HUES64 (cell line): ENCODE measurements around the gene FLT3.
"Not testable (repeated sequence)": the region's sequence is repeated elsewhere in the genome, so short reads cannot be mapped to it uniquely, and the experiment has no call there.

Experiments used
- H3K27ac ChIP-seq: 2 replicates; pipeline ENCODE4 v1.7.0; 2013; ENCODE audit warnings: low read depth, low read length, inconsistent platforms
- H3K27me3 ChIP-seq: 2 replicates; pipeline ENCODE4 v1.6.1; 2013; ENCODE audit warnings: mild to moderate bottlenecking, low read length; ENCODE audit not compliant: insufficient read depth
- H3K36me3 ChIP-seq: 2 replicates; pipeline ENCODE4 v1.6.1; 2013; ENCODE audit warnings: mild to moderate bottlenecking, low read length; ENCODE audit not compliant: insufficient read depth
- H3K4me1 ChIP-seq: 2 replicates; pipeline ENCODE4 v1.6.1; 2013; ENCODE audit warnings: mild to moderate bottlenecking, low read length, moderate library complexity; ENCODE audit not compliant: insufficient read depth
- H3K4me3 ChIP-seq: 2 replicates; pipeline ENCODE4 v1.5.1; 2013; ENCODE audit warnings: mild to moderate bottlenecking, low read length, moderate library complexity
- H3K9ac ChIP-seq: 2 replicates; pipeline ENCODE4 v1.6.1; 2013; ENCODE audit warnings: mild to moderate bottlenecking, low read depth, low read length
- H3K9me3 ChIP-seq: 2 replicates; pipeline ENCODE4 v1.6.1; 2013; ENCODE audit warnings: low read depth, low read length; ENCODE audit not compliant: insufficient read depth
- WGBS: fragments of 150-250, 120-280 bp; methylation state at CpG from one replicate; pipeline ENCODE4 v1.1.7; 2013; ENCODE audit warnings: missing lambda C conversion rate; 5-methylcytosine and 5-hydroxymethylcytosine counted together

FLT3 gene

DNA sequence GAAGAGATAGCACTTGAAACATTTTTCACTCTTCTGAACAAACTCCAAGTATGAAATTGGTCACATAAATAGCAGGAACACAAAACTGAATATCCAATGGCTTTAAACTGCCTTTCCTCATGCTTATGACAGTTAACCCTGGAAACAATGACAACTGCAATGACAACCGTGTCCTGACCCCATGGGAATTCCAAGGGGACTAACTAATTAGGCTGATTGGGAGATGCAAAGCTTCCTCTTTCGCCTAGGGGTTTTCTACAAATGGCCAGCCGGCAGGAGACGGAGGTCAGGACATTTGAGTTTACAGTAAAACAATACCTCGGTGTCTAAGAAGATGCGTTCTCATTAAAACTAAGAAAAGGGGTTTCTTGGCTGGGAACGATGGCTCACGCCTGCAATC lies 58.9 kb downstream of the FLT3 start:
- WGBS = 52% methylated on average over 8 of the region's 8 CpGs
- Histone ChIP-seq H3K4me3 (no peak overlapping the region), H3K9me3 (no peaks in the 10 kb centered on the region), H3K36me3 (no peaks in the 10 kb centered on the region), H3K27me3 (no peaks in the 10 kb centered on the region), H3K4me1 (peaks cover 6% of the 10 kb centered on the region; the same call in 1 of the 2 replicates), H3K9ac (no peak overlapping the region), H3K27ac (no peak overlapping the region)

DNA sequence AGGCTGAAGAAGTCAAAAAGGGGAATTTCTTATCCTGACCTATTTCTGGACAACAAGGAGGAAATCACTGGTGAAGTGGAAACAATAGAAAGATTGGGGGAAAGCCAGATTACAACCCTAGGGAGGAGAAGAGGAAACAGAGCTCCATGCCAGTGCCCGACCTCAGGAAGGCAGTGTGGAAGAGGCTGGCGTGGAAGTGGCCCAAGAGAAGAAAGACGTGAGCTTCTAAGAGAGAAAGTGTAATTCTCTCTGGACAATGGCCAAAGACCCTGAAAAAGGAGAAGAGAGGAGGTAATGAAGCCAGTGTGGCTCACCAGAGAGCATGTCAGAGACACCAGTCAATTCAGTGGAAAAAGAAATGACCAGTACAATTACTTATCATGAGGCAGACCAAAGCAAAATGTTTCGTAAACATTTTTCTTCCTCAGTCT lies 59.3 kb downstream of the FLT3 start:
- Histone ChIP-seq H3K27me3 (no peaks in the 10 kb centered on the region), H3K27ac (no peak overlapping the region), H3K9me3 (no peaks in the 10 kb centered on the region), H3K4me3 (no peak overlapping the region), H3K36me3 (no peaks in the 10 kb centered on the region), H3K4me1 (peaks cover 4% of the 10 kb centered on the region; the same call in 1 of the 2 replicates), H3K9ac (no peak overlapping the region)
- WGBS = 81% methylated on average over 4 of the region's 4 CpGs

DNA sequence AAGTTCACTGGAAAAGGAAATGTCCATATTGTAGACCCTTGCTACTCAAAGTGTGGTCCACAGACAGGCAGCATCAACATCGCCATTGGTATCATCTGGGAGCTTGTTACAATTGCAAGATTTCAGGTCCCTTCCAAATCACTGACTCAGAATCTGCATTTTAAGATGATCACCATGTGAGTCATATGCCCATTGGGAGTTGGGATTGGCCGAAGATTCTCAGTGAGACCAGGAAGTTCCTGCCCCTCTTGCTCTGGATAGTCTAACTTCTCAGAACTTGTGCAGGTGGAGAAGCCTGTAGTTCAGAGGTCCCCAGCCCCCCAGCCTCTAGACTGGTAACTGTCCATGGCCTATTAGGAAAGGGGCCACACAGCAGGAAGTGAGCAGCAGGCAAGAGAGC lies 63.0 kb downstream of the FLT3 start:
- Histone ChIP-seq H3K36me3 (no peaks in the 10 kb centered on the region), H3K9ac (no peak overlapping the region), H3K4me3 (no peak overlapping the region), H3K9me3 (no peaks in the 10 kb centered on the region), H3K27me3 (no peaks in the 10 kb centered on the region), H3K4me1 (no peaks in the 10 kb centered on the region), H3K27ac (no peak overlapping the region)
- WGBS = 90% methylated on average over 2 of the region's 2 CpGs

DNA sequence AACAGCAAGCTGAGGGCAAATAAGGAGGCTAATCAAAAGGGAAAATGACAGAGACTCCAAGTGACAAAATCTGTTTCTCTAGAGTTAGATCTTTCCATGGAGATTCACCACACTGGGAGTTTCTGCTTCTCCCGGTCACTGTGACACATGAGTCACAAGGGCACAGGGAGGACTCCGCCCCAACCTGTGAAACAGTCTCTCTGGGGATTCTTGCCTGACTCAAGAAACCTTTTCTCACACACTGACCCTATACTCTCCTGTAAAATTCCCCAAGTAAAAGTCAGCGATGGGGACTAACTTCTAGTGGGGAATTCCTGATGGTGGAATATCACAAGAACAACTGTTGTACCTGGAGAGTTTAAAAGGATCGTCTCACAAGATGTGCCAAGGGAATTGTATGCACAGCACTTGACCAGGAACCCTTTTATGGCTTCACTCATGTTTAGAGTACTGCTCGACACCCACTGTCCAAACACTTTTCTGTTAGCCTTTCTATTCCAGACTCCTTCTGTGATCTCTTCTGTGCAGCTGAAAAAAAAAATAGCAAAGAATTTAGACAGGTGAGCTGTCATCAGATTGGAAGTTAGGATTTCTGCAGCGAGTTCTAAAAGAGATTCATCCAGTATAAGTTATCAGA lies 65.1 kb downstream of the FLT3 start:
- 72% methylated on average over 6 of the region's 6 CpGs for WGBS
- no peaks in the 10 kb centered on the region for H3K4me1 ChIP-seq
- no peak overlapping the region for H3K4me3 ChIP-seq
- no peak overlapping the region for H3K27ac ChIP-seq
- H3K36me3 ChIP-seq = no peaks in the 10 kb centered on the region
- H3K9ac ChIP-seq = no peak overlapping the region
- no peaks in the 10 kb centered on the region for H3K27me3 ChIP-seq
- no peaks in the 10 kb centered on the region for H3K9me3 ChIP-seq

DNA sequence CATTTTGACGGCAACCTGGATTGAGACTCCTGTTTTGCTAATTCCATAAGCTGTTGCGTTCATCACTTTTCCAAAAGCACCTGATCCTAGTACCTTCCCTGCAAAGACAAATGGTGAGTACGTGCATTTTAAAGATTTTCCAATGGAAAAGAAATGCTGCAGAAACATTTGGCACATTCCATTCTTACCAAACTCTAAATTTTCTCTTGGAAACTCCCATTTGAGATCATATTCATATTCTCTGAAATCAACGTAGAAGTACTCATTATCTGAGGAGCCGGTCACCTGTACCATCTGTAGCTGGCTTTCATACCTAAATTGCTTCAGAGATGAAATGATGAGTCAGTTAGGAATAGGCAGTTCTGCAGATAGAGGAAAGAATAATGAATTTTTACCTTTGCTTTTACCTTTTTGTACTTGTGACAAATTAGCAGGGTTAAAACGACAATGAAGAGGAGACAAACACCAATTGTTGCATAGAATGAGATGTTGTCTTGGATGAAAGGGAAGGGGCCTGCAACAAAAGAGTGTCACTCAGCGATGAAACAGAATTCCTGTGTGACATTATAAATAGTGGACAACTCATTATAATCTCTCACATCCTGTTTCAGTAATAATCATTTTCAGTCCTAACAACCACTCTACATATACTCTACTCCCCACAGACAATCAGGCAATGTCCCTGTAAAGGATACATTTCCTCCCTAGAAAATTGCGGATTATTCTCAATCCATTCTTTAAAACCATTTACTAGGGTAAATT lies 66.3 kb downstream of the FLT3 start:
- Histone ChIP-seq H3K4me3 (no peak overlapping the region), H3K27me3 (no peaks in the 10 kb centered on the region), H3K4me1 (no peaks in the 10 kb centered on the region), H3K27ac (no peak overlapping the region), H3K9ac (no peak overlapping the region), H3K36me3 (no peaks in the 10 kb centered on the region), H3K9me3 (no peaks in the 10 kb centered on the region)
- 93% methylated on average over 8 of the region's 8 CpGs for WGBS

DNA sequence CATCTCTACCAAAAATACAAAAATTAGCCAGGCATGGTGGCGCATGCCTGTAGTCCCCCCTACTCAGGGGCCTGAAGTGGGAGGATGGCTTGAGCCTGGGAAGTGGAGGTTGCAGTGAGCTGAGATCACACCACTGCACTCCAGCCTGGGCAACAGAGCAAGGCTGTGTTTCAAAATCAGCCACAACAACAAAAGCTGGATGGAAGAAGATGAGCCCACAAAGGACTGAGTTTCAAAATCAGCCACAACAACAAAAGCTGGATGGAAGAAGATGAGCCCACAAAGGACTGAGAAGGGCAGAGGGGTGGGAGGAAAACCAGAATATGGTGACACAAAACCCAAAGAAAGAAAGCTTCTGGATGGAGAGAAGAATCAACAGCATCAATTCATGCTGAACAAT lies 67.9 kb downstream of the FLT3 start:
- WGBS = 100% methylated on average over 1 of the region's 1 CpG
- H3K27me3 ChIP-seq, H3K9me3 ChIP-seq, H3K9ac ChIP-seq, H3K27ac ChIP-seq, H3K4me3 ChIP-seq, H3K36me3 ChIP-seq, H3K4me1 ChIP-seq: not testable (repeated sequence)

- 95% methylated on average over 5 of the region's 5 CpGs for WGBS
- no peak overlapping the region for H3K4me3 ChIP-seq
Observed at GRCh38 chr13:28031896-28032288, 68.5 kb downstream of the FLT3 start.

DNA sequence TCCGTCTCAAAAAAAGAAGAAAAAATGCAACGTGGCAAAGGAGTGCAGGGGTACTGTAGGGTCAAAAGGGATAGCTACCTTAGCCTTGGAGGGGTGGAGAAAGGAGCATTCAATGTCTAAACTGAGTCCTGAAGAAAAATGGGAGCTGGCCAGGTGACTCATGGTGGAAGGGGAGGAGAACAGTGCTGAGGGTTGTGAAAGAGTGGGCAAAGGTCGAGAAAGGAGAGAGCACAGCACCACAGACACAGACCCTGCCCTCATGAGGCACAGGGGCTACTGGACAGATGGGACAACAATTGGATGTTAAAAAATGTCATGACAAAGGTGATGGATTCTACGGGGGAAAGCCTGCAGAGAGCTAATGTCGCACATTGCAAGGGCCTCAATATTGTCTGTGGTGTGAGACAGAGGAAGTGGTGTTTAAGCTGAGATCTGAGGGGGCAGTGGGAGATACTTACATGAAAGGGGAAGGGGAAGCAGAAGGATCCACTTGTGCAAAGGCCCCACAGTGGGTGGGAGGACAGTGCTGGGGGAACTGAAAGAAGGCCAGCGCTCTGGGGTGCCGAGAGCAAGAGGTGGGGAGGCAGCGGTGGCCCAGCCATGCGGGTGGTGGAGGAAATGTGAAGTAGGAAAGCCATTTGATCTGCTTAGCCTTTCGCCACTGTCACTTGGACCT lies 69.0 kb downstream of the FLT3 start:
- Histone ChIP-seq H3K9ac (no peak overlapping the region), H3K27me3 (no peaks in the 10 kb centered on the region), H3K27ac (no peak overlapping the region), H3K36me3 (no peaks in the 10 kb centered on the region), H3K9me3 (no peaks in the 10 kb centered on the region), H3K4me1 (no peaks in the 10 kb centered on the region; the same call in 1 of the 2 replicates), H3K4me3 (no peak overlapping the region)
- WGBS = 92% methylated on average over 10 of the region's 10 CpGs

More at GRCh38 chr13:28031896-28032288, 68.5 kb downstream of the FLT3 start:
- Histone ChIP-seq H3K27me3 (no peaks in the 10 kb centered on the region), H3K36me3 (no peaks in the 10 kb centered on the region), H3K9ac (no peak overlapping the region), H3K27ac (no peak overlapping the region), H3K9me3 (no peaks in the 10 kb centered on the region), H3K4me1 (no peaks in the 10 kb centered on the region)

- WGBS = 90% methylated on average over 7 of the region's 8 CpGs
- H3K36me3 ChIP-seq = no peaks in the 10 kb centered on the region
- no peak overlapping the region for H3K9ac ChIP-seq
Observed at GRCh38 chr13:28027607-28028364, 72.6 kb downstream of the FLT3 start.

DNA sequence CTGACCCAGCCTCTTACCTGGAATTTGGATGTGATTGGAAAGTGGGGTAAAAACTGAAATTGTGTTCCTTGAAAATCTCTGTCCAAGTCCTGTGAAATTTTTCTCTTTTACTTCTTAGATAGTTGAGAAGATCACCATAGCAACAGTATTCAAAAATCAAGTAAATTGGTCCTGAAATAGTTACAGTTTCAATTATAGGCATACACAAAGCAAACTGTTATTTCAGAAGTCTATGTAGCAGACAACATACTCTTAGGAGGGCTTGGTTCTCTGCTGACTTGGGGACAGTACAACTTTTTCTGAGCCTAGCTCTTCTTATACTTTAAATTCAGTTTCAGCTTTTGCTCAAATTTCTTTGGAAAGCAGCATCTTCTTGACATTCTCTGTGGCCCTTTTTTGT lies 73.3 kb downstream of the FLT3 start:
- no peaks in the 10 kb centered on the region for H3K9me3 ChIP-seq
- H3K36me3 ChIP-seq = no peaks in the 10 kb centered on the region
- H3K4me1 ChIP-seq = peaks cover 17% of the 10 kb centered on the region
- H3K27me3 ChIP-seq = no peaks in the 10 kb centered on the region
- no peak overlapping the region for H3K4me3 ChIP-seq
- H3K9ac ChIP-seq = no peak overlapping the region
- H3K27ac ChIP-seq = no peak overlapping the region

More at GRCh38 chr13:28027607-28028364, 72.6 kb downstream of the FLT3 start:
- Histone ChIP-seq H3K27me3 (no peaks in the 10 kb centered on the region), H3K4me1 (peaks cover 10% of the 10 kb centered on the region), H3K4me3 (no peak overlapping the region), H3K9me3 (no peaks in the 10 kb centered on the region), H3K27ac (no peak overlapping the region)

- 94% methylated on average over 9 of the region's 9 CpGs for WGBS
- Histone ChIP-seq H3K36me3 (no peaks in the 10 kb centered on the region), H3K27ac (no peak overlapping the region), H3K9ac (no peak overlapping the region), H3K4me1 (peaks cover 17% of the 10 kb centered on the region), H3K27me3 (no peaks in the 10 kb centered on the region), H3K9me3 (no peaks in the 10 kb centered on the region), H3K4me3 (no peak overlapping the region)
Observed at GRCh38 chr13:28026508-28026907, 73.9 kb downstream of the FLT3 start.
